GM18505 (cell line): ENCODE results near the gene SAFB2.

ENCODE experiments used
- ATAC-seq: cut with Tn5 transposase; IDR thresholded peaks from one replicate; pipeline ENCODE4 v1.9.1; 2021; ENCODE audit not compliant: unreplicated experiment
- POLR2A ChIP-seq: IDR thresholded peaks from 4 replicates; pipeline ENCODE4 v1.6.1; 2011; ENCODE audit warnings: borderline replicate concordance; ENCODE audit not compliant: insufficient read depth, insufficient read length; ENCODE audit errors: extremely low read depth

SAFB2 gene

DNA sequence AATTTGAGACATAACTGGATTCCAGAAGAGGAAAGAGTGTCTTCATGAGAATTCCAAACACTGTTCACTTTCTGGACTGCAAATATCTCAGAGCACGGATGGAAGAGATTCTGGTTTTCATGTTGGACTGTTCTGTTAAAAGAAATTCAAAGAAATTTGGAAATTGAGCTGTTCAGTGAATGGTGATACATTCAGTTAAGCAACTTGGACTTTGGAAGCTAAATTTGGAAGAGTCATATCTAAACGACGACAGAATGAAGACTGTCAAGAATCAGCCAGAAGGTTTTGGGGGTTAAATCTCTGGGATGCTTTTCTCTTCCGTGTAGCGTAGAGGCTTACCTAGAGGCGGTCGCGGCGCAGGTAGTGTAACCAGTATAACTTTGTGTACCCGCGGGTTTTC, 25.9 kb upstream of the SAFB2 start:
- no peak for ATAC-seq
- TF ChIP-seq POLR2A, result no peak

DNA sequence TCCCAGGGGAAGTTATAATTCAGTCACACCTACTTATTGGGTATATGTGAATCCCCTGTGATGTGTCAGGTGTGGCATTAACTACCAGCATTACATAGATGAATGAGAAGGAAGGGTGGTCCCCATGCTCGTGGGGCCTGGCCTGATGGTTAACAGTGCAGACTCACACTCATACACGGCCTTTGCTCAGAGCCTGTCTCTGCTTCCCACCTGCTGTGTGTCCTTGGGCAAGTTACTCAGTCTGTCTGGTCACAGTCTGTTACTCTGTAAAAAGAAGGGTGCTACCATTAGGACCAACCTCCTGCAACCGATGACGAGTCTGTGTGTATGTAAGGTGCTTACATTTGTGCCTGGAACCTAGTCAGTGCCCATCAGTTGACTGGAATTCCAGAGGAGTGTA, 24.1 kb upstream of the SAFB2 start:
- ATAC-seq, result no peak
- no peak for TF ChIP-seq POLR2A

DNA sequence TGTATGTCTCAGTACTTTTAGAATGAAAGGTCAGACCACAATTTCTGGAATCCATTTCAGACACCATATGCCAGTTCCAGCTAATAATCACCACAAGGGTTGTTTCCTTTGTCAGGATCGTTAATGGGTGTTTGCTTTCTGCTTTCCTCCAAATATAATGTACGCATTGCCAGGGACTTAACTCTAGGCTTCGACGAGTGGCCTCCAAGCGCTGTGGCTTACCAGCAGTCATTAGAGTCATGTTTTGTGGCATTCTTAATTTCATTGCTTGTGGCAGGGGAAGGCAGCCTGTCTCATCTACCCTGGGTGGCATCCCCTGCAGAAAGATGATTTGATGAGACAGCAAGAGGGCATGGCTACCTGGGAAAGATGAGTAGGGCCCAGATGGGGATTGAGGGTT, 22.8 kb upstream of the SAFB2 start:
- TF ChIP-seq POLR2A, result no peak
- no peak for ATAC-seq

DNA sequence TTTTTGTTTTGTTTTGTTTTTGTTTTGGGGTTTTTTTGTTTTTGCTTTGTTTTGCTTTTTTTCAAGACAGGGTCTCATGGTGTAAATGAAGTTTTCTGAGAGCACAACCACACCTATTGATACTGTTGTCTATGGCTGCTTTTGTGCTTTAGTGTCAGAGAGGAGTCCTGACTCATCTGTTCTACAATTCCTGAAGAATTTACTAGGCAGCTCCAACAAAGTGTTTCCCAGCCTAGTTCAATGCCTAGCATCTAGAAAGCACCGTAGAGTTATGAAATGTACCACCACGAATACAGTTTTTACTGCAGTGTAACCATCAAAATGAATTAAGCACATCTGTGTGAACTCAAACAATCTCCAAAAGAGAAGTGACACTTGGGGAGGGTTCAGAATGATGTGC, 21.5 kb upstream of the SAFB2 start:
- no peak for ATAC-seq
- no peak for TF ChIP-seq POLR2A

DNA sequence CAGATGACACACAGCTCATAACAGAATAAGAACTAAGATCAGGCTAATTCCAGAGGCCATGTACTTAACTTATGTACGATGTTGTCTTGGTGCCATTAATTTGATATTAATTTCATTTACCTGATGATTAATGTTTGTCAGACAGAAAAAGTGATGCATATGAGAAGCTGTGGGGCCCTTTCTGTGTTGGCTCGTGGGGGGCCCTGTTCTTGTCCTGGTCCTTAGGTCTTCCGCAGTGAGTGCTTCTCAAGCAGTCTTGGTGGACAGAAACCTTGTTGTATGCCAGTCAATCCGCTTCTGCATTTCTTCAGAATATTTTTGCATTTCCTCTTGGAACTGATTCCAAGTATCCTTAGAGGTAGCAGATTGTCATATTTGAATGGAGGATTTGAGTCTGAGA, 20.5 kb upstream of the SAFB2 start:
- TF ChIP-seq POLR2A, result no peak

DNA sequence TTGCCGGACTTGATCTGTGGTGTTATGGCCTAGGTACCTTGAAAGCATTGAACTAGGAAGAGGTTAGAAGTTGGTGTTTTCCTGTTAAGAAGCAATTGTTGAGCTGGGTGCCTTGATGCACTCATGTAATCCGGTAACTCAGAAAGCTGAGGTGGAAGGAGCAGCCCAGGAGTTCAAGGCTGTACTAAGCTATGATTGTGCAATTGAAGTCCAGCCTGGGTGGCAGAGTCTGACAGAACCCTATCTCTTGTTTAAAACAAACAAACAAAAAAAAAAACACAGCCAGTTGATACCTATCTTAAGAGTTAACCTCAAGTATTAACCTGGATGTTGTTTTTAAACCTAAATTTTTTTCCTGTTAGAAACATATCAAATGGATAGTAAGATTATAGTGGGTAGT, 19.6 kb upstream of the SAFB2 start:
- no peak for ATAC-seq
- TF ChIP-seq POLR2A, result no peak

More for the DNA sequence above, 20.5 kb upstream of the SAFB2 start:
- ATAC-seq, result no peak

DNA sequence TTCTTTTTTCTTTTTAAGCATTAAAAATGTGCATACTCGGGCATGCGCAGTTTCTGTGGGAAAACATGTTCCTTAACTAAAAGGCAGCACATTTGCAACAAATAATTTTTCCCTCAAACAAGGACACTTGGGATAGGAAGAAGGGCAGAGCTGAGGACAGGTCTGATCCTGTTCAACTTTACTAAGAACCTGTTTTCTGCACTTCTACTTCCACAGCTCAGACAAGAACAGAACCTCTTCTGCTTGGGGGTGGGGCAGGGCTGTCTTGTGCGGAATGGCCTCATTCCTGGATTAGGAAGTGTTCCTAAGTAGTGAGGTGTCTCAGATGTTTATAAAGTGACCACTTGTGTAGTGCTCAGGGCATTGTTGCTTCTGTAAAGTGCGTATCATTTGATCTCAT, 18.6 kb upstream of the SAFB2 start:
- ATAC-seq, result no peak
- TF ChIP-seq POLR2A, result no peak

DNA sequence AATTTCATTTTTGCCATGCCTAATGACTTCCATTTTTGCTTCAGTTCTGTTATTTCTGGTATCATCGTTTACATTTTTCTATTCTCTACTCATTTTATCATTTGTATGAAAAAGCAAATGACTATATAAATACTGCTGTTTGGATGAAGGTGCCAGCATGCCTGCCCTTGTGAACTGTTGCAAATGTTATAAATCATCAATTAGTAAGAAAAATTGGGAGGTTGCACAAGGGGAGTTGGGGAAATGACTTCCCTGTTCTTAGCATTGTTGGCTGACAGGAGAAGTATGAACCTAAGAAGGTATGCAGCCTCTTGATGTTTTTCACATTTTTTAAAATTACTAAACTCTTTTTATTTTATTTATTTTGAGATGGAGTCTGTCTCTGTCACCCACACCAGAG, 15.4 kb upstream of the SAFB2 start:
- no peak for TF ChIP-seq POLR2A
- ATAC-seq, result no peak

DNA sequence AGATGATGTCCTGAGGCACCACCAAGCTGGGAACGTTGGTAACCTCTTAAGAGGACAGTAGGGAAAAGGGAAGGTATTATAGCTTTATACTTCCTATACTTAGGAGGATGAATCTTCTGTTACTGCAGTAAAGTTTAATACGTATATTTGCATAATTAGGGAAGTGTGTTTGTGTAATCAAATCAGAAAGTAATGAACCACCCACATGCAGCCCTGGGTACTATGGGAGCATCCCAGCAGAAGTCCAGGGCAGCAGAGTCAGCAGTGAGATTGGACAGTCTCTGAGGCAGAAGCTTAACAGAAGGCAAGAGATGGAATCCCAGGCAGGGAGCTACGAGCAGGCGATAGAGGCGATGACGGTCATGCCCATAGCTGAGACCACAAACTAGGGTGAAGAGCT, 12.9 kb upstream of the SAFB2 start:
- TF ChIP-seq POLR2A, result no peak
- ATAC-seq, result no peak

DNA sequence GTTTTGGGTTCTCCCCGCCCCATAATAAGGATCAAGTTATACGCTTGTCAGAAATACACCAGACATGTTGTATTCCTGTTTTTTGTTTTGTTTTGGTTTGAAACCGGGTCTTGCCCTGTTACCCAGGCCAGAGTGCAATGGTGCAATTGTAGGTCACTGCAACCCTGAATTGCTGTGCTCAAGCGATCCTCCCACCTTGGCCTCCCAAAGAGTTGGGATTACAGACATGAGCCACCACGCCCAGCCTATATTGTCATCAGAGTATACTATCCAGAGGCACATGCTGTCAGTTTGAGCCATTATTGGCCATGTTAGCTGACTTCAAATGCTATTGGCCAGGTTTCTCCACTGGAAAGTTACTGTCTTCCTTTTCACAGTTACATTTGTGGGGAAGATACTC, 10.1 kb upstream of the SAFB2 start:
- TF ChIP-seq POLR2A, result no peak
- ATAC-seq, result no peak

DNA sequence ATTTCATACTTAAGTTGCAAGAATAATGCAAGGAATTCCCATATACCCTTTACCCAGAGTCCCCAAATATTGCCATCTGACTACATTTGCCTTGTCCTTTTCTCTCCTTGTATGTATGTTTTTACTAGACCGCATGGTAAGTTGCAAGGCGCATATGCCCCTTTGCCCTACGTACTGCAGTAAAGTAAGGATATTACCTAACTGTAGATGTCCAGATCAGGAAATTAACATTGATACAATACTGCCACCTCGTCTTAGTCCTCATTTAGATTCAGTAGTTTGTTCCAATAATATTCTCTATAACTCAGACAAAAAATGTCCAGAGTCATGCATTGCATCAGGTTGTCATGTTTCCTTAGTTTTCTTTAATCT, 9.7 kb upstream of the SAFB2 start:
- no peak for TF ChIP-seq POLR2A
- ATAC-seq, result no peak

DNA sequence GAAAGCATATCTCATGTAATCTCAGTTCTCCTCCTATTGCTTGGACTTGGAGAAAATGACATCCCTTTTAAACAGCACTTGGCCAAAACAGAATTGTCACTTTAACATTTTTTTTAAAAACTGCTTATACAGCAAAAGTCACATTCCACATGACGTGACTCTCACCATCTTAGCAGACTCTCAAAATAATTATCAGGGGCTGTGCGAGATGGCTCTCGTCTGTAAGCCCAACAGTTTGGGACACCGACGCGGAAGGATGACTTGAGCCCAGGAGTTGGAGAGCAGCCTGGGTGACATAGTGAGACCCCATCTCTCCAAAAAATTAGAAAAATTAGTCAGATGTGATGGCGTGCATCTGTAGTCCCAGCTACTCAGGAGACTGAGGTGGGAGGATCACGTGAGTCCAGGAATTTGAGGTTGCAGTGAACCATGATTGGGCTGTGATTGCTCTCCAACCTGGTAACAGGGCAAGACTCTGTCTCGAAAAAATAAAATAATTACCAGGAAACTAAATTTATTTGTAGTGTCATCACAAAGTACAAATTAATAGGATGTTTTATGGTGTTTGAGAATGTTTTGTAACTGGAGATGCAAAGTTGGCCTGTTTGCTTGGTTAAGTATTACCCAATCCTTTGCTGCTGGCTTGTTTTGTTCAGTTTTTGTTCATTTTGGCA, 9.1 kb upstream of the SAFB2 start:
- no peak for TF ChIP-seq POLR2A
- no peak for ATAC-seq

DNA sequence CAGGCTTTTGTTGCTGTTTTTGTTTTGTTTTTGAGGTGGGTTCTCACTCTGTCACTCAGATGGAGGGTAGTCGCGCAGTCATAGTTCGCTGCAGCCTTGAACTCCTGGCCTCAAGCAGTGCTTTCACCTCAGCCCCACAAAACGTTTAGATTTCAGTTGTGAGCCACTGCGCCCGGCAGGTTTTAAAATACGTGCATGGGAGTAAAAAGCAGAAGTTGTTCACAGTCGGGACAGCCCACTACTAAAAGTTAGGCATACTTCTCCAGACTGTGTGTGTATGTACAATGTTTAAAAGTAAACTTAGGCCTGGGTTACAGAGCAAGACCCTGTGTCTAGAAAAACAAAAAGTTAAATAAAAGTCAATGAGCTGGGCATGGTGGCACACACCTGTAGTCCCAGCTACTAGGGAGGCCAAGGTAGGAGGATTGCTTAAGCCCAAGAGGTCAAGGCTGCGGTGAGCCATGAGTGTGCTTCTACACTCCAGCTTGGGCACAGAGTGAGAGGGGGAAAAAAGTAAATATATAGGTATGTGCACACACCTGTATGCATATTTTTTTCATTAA, 6.4 kb upstream of the SAFB2 start:
- no peak for ATAC-seq

DNA sequence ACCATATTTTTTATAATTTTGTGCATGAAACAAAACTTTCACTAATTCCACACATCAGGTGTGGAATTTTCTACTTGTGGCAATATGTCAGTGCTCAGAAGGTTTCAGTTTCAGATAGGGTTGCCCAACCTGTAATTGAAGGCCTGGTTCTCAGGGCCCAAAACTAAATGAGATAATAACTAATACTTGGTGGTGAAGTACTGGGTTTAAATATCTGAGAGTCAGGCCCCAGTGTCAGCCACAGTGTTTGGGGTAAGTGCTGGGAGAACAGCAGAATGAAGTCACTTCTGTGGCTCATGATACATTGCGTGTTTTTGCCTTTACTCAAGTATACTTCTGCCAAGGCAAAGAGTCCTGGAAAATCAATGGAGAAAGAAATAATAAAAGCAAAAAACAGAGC, 5.9 kb upstream of the SAFB2 start:
- TF ChIP-seq POLR2A, result no peak
- ATAC-seq, result no peak

More for the DNA sequence above, 6.4 kb upstream of the SAFB2 start:
- no peak for TF ChIP-seq POLR2A
